HG03521 (cell line): ENCODE data around the gene SCARB1.

Experiments
- ATAC-seq: cut with Tn5 transposase; IDR thresholded peaks from one replicate; pipeline ENCODE4 v1.9.1; 2021; ENCODE audit warnings: mild to moderate bottlenecking, moderate library complexity; ENCODE audit not compliant: unreplicated experiment

SCARB1 gene

DNA sequence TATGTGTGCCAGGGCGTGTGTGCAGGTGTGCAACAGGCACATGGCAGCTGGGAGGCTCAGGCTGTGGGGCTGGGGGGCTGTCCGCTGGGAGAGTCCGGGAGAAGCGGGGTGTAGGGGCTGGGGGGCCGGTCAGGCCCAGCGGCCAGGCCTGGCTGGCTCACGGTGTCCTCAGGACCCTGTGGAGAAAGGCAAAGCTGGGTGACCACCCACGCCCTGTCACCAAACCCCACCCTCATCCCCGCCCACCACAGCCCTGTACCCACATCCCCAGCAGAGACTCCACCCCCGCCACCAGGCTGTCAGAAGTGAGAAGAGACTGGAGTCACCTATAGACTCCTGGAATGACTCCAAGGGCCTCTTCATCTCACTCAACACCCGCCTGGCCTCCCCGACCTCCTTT lies 85.3 kb downstream of the SCARB1 start:
- ATAC-seq: no peak

DNA sequence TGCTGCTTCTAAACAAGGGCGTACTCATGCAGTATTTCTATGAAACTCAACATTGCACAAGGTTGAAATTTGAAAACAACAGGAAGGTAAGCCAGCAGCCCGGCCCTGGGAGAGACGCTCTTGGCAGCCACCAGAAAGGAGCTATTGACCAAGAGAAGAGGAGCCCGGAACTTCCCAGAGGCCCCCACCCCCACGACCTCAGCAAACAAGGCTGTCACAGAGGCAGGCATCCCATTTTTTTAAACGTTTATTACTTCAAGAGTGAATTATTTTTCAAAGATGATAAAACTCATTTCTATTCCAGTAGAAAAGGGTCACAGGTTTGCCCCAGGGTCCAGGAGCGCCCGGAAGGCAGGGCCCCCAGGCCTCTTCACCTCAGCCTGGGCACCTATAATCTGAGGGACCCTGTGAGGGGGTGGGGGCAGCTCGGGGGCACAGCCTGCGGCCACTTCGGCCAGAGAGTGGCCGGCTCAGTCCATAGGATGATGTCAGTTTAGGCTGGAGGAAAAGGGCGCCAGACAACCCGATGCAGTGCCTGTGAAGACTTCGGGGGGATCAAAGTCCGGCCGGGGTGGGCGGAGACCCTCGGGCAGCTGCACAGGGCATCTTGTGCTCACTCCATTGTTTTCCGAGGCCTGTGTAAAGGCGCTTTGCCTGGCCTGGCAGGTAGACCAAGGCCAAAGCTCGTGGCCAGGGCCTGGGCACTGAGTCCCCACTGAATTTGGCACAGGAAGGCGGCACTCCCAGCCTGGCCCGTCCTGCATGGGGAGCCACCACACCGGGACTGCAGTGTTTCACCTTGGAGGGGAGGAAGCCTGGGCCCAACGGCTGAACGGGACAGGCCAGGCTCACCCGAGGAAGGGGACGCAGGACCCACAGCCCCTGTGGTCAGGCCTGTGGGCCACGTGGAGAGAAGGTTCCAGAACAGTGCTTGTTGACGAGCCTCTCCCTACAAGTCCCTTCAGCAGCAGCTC lies 86.0 kb downstream of the SCARB1 start:
- ATAC-seq: no peak

DNA sequence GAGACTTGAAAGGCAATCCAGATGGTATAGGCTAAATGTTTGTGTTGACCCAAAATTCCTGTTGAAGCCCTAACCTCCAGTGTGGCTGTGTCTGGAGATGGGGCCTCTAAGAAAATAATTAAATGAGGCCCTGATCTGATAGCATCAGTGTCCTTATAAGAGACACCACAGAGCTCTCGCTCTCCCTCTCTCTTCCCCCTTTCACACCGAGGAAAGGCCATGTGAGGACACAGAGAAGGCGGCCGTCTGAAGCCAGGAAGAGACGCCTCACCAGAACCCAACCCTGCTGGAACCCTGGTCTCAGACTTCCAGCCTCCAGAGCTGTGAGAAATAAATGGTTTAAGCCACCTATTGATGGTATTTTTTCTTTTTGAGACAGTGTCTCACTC lies 87.5 kb downstream of the SCARB1 start:
- no peak for ATAC-seq

DNA sequence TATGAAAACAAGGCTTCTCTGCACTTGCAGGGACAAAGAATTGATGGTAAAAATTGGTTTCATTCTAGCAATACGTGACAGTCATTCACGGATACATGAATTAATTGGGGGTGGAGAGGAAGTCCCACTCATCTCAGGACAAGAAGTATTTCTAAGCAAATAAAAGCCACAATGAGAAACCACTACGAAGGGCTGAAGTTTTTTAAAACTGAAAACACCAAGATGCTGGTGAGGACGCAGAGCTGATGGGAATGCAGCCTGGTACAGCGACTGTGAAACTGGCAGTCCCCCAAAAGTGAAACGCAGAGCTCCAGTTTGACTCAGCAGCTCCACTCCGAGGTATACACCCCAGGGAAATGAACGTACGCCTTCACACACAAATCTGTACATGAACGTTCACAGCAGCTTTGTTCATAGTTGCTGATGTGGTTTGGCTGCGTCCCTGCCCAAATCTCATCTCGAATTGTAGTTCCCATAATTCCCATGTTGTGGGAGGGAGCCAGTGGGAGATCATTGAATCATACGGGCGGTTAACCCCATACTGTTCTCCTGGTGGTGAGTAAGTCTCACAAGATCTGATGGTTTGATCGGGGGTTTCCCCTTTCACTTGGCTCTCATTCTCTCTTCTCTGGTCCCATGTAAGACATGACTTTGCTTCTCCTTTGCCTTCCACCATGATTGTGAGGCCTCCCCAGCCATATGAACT lies 89.0 kb downstream of the SCARB1 start:
- ATAC-seq: peak; percentile 73

DNA sequence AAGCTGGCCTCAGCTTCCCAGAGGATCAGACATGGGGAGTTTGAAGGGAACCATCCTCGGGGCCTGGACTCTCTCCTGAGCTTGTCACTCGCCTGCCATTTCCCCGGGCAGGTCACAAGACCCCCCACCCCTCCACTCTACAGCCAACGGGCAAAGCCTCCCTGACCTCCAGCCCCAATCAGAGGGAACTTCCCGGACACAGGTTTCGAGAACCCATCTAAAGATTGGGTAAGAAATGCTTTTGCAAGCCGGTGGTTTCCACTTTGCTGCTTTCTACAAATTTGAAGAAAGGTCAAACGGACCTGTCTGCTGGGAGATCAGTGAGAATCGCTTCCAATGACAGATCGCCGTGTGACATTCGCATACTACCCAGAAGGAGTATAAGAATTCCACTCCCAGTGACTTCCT lies 89.6 kb downstream of the SCARB1 start:
- peak; percentile 21 for ATAC-seq

DNA sequence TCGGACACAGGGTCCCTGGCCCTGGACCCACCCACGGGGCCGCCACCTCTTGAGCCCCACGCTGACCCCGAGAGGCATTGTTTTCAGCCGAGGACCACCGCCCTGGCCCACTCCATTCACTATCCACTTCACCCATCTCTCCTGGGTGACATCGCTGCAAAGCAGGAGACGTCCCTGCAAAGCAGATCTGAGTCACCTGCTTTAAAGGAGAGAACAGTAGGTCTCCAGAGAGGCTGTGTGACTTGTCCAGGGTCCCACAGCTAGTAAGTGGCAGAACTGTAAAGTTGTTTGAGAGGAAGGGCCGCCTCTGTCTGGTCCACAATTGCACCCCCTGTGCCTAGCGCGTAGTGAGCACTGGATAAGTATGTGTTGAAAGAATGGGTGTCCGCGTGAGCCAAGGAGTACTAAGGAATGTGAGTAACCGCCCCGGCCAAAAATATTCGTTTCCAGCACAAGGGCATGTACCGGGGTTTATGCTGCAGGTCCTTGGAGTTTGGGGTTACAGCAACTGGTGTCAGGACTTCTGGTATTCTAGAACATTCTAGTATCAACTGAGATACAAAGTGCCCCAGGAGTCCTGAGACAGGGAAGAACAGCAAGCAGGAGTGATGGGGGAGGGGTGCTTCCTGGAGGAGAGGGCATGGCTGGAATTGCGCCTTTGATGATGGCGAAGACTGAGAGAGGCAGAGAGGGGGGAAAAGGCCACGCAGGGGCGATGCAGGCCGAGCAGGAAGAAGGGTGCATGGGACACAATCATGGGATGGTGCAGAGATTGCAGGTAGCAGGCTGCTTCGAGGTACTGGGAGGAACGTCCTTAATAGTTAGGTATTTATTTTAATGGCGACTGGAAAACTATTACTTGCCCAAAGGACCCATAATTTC lies 91.1 kb downstream of the SCARB1 start:
- ATAC-seq: no peak

DNA sequence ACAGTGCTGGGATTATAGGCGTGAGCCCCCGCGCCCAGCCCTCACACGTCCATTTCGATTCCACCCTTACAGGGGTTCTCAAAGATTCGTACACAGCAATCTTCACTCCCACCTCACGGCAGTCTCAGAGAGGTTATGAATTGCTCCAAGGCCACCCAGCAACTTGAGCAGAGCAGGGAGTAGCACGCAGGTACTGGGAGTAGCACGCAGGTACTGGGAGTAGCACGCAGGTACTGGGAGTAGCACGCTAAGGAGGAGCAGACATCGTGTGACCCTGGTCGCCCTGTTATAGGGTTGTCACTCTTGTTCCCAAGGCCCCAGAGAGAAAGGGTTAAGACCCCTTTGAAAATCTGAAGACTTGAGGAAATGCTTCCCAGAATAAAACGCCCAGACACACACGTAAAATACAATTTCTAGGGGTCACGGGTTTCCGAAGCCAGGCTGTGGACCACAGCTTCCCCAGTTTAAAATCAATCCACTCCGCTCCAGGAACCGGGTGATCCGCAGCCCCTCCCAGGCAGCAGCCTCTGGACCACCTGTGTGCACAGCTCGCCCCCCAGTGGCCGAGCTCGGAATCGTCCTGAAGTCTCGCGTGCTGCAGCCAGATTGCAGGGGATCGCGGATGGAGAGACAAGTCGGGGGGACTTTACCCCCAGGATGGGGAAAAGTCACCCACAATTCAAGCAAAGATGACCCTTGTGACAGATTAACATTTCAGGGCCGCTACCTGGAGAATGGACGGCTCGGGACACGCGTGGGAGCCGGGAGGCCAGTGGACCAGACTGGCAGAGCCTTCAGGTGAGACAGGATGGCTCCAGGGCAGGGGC lies 92.0 kb downstream of the SCARB1 start:
- ATAC-seq: no peak

DNA sequence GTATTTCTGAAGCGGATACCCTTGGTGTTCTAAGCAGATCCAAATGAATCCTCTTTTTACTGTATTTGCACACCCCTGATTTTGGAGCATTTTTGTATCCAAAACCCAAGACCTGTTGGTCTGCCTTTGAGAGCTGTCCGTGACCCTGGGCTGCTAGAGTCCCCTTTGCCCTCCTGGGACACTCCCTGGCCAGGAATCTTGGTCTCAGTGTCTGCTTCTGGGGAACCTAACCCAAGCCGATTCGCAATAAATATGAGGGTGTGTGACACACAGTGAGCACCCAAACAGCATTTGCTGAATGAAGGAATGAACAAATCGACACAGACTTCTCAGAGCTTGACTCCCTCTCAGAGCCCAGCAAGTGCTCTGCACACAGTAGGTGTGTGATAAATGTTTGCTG lies 92.9 kb downstream of the SCARB1 start:
- no peak for ATAC-seq

DNA sequence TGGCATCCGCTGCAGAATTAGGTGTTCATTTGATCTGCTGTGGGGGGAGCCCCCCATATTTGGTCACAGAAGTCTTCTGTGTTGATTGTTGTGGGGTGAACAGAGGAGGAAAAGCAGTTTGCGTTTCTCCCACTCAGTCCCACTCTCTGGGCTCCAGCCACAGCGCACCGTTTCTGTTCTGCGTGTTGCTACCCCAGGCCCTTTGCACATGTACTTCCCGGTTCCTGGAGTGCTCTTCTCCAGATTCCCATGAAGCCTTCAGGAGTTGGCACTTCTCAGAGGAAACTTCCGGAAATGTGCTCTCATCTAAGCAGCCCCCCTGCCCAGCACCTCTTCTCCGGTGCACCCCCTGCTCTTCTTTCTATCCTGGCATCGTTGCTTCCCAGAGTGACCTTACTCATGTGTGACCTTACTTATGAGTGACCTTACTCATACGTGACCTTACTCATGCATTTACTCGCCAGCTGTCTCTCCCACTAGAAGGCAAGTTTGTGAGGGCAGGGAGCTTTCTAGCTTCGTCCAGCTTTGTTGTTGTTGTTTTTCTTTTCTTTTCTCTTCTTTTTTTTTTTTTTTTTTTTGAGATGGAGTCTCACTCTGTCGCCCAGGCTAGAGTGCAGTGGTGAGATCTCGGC lies 93.7 kb downstream of the SCARB1 start:
- no peak for ATAC-seq

DNA sequence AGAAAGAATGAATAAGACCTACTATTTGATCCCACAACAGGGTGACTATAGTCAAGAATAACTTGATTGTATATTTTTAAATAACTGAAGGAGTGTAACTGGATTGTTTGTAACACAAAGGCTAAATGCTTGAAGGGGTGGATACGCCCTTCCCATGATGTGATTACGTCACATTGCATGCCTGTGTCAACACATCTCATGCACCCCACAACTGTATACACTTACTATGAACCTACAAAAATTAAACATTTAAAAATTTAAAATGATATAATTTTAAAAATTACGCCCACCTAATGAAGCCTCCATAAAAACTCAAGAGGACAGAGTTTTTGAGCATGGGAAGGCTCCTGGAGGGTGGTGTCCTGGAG lies 94.5 kb downstream of the SCARB1 start:
- no peak for ATAC-seq

DNA sequence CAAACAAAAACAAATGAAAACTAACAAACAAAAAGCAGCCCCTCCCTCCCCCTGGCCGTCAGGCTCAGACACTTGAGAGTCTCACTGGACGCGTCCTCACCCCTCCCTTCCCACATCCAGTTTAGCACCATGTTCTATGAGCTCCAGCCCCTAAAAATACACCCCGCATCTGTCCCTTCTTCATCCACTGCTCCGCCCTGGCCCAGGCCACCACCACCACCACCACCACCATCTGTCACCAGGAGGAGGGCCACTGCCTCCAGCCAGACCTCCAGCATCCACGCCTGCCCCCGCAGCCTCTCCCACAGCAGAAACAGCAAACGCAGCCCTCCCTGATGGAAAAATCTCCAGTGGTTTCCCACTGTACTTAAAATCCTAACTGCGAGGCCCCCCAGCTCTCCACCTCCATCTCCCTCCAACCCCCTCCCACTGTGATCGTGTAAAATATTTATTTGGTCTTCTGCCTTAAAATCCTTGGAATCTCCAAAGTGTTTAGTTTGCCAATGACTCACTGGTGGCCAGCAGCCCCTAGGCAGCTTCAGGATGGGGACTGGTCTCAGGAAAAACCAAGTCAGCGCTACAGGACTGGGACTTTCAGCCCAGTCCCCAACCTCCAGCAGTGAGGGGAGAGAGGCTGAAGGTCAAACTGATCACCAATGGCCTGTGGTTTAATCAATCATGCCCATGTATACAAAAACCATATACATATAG lies 95.1 kb downstream of the SCARB1 start:
- no peak for ATAC-seq

DNA sequence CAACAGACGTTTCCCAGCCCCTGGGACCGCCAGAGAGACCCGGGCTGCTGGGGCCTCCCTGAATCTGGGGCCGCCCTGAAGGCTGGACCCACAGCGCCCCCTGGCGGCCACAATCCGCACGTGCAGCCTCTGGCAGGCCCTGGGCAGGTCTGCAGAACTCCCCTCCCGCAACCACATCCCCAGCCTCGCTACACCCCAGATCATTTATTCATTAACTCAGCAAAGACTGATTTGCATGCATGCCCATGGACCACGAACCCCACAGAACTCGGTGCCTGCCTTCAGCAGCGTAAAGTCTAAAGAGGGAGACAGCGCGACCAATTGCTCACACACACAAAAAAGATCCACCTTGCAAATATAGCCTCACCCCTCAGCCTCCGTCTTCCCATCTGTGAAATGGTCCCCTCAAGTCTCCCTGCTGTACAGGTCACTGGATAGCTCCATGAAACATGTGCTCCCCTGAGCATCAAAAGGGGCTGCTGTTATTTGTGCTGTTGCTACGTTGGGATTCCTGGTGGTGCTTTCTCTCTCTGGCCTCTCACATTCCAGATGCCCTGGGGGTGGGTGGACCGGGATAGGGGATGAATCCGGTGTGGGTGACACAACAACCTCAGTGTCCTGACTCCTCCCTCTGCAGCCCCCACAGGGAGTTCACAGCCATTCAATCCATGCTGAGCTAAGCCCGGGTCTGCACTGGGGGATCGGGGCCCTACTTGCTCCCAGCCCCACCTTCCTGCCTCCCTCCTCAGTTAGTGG lies 96.4 kb downstream of the SCARB1 start:
- ATAC-seq: peak; percentile 70

DNA sequence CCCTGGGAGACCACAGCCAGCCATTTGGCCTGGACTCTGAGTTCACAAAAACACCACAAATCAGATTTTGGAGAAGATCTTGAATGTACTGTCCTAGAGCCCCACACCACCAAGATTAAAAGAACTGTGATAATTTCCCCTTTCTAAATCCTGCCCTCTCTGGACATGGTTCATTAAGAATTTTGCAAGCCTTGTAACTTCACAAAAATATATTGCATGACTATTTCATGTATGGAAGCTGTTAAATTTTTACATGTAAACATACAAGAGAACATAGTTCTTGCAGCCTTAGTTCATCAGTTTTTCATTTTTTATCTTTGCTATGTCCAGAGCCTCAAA lies 97.0 kb downstream of the SCARB1 start:
- ATAC-seq: no peak

DNA sequence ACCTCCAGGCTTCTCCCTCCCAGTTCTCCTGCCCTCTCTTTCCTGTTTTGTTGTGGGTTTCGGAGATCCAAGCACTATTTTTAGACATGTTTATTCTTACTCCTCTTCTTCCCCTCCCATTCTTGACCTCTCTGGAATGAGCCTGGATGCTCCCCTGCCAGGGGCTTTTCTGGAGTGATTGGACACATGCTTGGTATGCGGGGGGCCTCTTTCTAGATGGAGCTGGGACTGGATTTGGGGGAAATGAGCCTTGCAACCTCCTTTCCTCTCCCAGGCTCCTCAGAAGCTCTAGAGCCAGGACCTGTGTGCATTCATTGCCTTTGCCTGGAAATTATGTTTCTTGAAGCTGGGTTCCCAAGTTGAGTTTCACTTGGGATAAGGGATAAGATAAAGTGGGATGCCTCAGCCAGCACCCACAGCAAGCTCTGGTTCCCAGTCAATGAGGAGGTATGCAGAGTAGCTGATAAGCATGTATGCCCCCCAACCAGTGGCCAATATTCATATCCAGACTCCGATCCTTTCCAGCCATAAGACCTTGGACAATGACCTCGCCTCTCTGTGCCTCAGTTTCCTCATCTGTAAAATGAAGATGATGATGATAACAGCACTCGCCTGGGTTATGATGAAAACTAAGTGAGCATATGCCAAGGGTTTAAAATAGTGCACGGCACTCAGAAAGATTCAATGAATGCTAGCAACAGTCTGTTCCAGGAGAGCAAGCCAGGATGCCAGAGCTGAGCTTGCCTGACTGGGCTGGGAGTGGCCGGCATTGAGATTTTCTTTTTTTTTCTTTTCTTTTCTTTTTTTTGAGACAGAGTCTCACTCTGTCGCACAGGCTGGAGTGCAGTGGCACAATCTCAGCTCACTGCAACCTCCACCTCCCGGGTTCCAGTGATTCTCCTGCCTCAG lies 97.8 kb downstream of the SCARB1 start:
- no peak for ATAC-seq

DNA sequence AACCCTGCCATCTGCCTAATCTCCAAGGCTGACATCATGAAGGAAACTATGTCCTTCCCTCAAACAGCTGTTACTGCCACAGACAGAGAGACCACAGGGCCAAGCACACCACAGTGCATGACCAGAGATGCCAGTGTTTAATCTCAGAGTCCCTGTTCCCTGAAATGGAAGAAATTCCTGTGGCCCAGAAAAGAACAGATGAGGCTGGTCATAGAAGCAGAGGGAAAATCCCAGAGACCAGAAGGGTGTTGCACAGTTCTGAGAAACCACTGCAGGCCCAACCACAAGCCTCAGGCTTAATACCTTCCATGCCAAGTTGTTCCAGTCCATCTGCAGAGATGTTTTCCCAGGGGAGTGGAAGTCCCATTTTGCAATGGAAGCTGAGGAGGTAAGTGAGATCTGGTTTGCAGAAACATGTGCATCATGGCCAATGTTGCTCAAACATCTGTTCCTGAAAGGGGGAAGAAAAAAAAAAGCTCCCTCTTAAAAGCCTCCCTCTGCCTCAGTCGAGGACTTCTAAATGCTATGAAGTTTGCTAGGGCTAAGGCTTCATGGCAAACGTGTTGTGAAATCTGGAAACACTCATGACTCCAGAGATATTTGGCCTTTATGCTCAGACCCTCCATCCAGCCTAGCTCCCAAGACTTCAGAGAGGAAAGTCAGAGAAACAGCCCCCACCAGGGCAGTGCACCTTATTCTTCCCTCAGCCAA lies 98.6 kb downstream of the SCARB1 start:
- no peak for ATAC-seq

DNA sequence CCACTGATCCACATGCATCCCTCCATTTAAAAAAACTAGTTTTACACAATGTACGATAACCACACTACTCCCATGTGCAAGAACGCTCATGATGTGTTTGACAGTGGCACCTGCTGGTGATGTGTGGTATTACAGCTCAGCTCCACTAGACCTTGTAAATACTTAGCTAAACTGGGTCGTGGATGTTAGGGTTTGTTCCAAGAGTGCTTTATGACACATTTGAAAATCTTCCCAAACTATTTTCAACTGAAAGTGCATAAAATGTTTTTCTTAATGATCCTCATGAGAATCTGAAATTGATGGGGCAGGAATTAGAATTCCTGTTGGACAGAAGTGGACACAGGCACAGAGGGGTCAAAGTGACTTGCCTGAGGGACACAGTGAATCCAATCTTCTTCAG lies 99.2 kb downstream of the SCARB1 start:
- ATAC-seq: no peak

DNA sequence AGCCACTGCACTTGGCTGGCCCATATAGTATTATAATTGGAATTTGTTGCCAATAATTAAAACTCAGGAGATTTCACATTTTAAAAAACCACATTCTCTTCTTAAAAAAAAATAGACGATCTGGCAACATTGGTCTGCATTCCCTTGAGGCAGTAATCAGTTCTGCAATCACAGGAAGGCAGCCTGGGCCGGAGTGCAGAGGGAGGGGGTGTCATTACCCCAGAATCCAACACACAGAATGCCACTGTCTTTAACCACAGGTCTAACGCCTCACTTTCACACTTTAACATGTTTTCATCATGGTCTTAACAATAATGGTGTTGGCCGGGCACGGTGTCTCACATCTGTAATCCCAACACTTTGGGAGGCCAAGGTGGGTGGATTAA lies 100.1 kb downstream of the SCARB1 start:
- ATAC-seq: no peak
